Activated T-cell treated with anti-CD3 and anti-CD28 coated beads for 48 hours (primary cell): ENCODE measurements around the gene CRABP2.

Experiments used
- DNase-seq: peaks from one replicate; pipeline ENCODE4 v3.0.0-alpha.2; 2020; ENCODE audit warnings: low read depth

CRABP2 gene

DNA sequence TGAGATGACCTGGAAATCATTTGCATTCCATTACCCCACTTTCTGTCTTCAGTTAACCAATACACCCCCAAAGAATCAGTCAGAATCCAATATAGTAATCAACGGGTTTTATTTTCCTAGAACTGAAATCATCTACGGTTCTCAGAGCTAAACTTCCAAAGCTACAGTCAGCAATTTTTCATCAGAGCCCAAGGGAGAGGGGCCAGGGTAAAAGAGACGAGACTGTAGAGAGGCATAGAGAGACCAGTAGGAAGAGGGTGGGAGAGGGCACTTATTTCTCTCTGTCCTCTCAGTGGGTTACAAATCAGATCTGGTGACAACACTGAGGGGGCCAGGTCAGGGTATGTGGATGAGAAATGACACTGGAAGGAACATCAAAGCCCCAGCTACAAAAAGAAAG lies 36.6 kb upstream of the CRABP2 start:
- DNase-seq, result no peak

DNA sequence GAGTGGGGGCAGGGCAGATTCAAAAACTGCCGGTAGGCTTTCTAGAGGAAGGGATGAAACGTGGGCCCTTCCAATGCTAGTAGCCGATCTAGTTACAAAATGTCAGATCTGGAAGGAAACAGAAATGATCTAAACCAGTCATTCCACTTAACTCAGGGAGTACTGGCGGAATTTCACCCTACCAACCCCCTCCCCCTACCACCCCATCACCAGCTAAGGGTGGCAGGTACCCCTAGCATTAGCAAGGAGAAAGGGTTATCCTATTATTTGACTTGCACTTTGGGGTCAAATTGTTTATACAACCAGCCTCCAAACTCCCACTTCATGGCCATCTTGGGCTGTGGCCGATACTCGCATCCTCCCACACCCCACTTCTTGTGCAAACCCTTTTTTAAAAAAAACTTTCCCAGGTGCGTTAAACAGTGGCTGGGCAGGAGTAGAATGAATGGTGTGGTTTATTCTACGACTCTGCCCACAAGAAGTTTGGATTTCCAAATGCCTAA lies 36.1 kb upstream of the CRABP2 start:
- DNase-seq, result no peak

DNA sequence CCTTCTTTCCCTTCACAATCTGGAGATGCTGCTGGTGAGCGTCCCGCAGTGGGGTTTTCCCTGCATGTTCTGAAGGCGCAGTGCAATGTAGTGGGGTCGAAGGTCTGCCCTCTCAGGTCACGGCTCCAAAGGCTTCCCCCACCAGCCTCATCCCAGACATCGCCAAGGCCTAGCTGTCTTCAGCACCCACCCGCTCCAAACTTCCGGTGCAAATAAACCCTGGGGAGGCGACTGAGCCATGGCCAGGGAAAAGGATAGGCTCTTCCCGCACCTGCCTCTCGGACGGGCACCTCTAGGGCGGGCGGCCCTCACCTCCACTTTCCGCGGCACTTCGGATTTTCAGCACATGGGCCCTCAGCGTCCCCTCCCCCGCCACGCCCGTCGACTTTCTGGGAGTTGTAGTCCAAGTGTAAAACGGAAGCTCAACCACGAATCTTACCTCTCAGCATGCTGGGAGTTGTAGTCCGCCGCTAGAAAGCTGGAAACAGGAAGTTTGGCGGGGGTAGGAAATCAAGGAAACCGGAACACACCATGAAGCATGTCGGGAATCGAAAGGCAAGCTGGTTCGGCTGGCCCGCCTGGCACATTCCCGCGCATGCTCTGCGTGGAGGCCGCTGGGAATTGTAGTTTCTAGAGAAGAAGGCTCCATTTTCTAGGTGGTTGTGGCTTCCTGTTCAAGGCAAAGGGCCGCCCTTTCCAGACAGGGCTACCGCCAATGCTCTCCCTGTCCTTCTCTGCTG lies 35.5 kb upstream of the CRABP2 start, which contains the start of gene MRPL24:
Gene MRPL24, minus strand, starts transcription at position 348 of the 740 bp plus-strand sequence. CDS start 2,384 bp downstream, outside the sequence.
- peak; percentile 92 for DNase-seq

DNA sequence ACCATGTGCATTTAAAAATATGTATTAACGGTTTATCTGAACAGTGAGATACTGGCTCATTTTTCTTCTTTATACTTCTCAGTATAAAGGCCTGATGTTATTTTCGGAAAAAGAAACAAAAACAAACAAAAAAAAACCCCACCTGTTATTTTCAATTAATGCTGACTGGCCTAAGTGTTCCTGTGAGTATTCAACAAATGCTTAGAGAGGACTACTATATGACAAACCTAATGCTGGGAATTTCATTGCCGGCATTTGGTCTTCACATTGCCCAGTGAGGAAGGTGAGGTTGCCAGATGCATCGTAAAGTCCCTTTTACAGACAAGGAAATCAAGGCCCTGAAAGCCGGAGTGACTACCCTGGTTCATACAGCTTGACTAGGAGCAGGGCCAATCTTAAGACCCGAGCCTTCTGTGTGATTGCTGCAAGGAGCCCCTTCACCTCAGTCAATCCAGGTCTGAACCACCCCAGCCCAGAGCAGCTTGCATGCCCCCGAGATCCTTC lies 34.9 kb upstream of the CRABP2 start:
- no peak for DNase-seq

DNA sequence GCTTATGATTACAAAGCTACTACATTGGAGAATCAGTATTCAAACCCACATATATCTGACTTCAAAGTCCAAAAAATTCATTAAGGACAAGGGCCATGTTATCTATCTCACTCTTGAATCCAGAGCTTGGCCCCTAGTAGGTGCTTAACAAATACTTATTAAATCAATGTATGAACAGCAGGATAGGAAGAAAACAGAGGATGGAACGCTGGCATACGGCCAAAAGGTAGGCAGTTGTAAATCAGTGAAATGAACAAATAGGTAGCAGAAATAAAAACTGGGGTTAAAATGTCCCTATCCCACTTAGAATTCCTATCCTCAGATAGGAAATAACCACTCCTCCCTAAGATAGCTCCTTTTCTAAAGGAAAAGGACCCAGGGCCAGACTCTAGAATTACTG lies 33.5 kb upstream of the CRABP2 start:
- DNase-seq, result no peak

DNA sequence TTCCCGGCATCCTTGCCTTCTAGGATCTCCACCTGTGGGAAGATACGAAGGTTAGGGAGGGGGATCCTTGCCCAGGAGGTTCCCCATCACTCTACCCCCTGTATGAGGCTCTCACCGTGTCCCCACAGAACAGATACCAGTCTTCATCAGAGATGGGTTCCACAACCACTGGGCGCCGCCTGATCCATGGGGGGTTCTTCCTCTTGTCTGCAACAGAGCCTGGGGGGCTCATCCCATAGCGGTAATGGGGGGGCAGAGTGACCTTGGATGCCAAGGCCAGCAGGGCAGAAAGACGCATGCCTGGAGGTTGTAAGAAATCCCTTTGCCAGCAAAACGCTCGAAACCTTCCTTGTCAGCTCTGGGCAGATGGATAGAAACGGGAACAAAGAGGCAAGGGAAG lies 33.0 kb upstream of the CRABP2 start:
- DNase-seq, result no peak

DNA sequence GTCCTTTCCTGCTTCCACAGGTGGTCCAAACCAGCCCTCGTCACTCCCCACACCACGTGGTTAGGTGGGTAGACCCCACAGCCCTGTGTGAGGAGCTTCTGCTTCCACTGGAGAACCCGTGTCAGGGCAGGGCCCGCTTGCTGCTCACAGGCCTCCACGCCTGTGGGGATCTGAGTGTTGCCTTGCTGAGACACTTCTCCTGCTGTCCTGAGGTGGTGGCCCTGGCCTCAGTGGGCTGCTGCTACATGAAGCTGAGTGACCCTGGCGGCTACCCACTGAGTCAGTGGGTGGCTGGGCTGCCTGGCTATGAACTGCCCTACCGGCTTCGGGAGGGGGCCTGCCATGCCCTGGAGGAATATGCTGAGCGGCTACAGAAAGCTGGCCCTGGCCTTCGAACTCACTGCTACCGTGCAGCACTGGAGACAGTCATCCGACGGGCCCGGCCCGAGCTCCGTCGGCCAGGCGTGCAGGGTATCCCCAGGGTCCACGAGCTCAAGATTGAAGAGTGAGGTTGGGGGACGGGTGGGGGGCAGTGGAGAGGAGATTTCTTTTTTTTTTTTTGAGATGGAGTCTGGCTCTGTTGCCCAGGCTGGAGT lies 28.7 kb upstream of the CRABP2 start:
- no peak for DNase-seq

DNA sequence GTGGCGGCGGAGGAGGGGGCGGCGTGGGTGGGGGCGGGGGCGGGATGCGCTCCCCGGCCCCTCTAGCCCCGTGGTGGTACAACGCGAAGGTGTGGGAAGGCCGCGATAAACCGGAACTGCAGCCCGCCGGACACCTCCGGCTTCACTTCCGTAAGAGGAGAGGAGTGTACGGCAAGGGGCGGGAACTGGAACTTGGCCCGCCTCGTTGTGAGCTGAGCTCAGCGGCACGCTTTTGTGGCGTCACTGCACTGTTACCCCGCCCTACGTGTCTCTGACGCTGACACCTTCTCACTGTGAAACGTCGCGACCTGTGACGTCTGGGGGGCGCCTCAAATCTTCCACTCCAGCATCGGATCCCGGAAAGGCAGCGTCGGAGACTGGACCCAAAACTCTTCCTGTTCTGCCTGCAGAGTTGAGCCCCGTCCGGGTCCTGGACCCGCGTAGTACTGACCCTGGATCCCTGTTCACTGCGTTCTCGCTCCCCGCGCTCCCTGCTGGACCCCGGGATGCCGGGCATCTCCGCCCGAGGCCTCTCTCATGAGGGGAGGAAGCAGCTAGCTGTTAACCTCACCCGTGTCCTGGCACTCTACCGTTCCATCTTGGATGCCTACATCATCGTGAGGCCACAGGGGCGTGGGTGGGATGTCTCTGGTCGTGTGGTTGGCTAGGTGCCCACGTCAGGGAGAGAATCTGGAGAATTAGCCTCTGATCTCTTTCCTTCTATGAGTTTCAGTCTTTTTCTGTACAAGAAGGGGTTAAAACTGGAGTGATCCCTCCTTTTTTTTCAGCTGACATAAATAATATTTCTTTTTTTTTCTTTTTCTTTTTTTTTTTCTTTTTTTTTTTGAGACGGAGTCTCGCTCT lies 23.4 kb upstream of the CRABP2 start, which contains the start of gene ISG20L2:
Gene ISG20L2, minus strand, starts transcription at position 168 of the 864 bp plus-strand sequence. CDS start 1,114 bp downstream, outside the sequence.
- peak; percentile 94 for DNase-seq

DNA sequence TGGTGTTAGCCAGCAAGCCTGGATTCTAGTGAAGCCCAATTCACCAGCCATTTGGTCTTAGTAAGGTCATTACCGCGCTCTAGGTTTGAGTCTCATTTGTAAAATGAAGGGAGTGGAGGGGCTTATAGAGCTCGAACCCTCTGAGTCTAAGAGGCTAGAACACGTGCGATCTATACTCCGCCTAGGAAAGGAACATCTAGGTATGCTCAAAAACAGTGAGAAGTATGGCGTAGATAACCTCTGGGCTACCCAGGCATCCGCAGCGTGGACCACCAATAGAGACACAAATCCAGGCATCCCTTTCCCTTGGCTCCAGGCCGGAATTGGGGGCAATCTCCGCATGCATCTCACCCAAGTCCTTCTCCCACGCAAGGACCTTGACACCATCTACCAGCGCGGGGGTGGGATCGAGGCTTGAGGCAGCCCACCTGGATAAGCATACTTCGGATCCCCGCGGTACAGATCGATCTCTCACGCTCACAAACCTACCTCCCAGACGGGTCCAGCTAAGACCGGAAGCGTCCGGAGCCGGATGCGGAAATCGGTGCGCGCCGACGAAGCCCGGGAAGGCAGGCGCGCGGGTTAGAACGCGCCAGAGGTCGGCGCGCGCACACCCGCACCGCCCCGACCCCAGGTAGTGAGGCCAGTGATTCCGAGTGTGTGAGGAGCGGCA lies 22.7 kb upstream of the CRABP2 start, which contains the start of gene METTL25B:
Gene METTL25B, plus strand, starts transcription at position 544 of the 673 bp plus-strand sequence. CDS start 636 bp downstream, outside the sequence.
- peak; percentile 83 for DNase-seq

DNA sequence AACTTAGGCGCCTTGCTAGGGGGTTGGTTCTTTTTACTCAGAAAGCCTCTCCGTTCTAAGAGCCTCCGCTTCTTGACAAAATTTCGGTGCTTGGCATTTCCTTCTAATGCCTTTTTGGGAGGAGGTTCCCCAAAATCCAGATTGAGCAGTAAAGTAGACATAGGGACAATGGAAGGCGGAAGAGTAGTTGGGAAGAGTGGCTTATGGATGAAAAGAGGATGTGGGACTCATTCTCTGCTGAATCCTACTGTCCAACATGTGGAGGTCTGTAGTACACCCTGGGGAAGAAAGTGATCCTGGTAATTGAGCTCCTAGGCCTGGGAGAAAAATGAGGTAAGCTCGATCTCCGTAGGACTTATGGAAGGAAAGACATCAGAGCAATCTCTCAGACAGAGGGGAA lies 22.1 kb upstream of the CRABP2 start:
- DNase-seq, result no peak

DNA sequence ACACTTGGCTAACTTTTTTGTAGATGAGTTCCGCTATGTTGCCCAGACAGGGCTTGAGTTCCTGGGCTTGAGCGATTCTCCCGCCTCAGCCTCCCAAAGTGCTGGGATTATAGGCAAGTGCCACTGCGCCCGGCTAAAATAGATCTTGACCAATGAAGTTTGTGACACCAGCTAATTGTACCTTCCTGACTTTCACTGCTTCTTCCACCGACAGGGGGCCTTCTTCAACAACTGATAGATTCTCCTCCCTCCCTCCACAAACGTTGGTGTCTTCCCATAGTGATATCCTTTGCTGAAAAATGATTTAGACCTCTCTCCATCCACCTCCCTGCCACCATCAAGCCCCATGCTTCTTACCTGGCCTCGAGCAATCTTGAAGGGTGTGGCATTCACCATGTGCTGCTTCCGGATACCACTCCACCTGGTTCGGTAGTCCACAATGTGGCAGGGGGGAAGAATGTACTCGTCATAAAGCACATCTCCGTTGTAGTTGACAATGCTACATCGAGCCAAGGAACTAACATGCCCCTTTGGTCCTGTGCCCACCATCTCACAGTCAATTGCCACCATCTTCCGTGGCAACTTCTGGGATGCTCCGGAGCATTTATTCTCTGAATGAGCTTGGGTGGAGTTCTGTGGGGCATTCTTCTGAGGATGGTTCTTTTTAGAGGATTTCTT lies 21.3 kb upstream of the CRABP2 start:
- peak; percentile 47 for DNase-seq

DNA sequence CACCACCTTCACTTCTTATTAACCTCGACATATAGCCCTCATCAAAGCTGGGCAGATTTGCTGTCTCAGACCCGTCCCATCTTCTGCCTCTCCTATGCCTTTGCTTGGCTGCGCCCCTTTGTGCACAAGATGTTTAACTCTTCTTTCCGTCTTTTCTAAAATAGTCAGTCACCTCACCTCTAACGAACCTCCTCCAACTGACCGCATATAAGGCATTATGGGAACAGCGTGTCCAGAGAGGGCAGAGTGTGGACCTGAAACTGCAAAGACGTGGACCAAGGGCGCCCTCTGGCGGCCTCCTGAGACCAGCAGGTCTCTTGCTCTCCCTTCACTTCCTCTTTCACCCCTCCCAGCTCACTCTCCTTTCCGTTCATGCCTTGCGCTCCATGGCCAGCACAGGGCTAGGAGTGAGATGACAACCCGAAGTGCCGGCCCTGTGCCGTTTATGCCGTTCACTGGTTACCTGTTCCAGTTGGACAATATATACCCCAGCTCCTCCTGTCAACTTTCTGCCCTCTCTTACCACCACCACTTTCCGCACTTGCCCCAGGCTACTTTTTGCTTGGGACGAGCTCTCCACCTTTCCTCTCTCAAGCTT lies 20.4 kb upstream of the CRABP2 start:
- DNase-seq, result peak; percentile 76

DNA sequence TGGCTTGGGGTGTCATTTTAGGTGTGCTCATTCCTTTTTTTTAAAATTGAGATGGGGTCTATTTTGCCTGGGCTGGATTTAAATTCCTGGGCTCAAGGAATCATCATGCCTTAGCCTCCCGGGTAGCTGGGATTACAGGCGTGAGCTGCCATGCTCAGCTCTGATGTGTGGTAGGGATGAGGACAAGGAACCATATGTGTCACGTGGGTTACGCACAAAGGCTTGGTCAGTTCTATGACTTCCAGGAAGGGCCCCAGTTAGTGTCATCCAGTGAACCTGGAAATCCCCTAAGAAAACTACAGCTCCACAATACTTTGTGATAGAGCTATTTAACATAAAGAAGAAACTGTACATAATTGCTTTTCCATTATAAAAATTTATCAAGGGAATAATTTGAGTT lies 16.2 kb upstream of the CRABP2 start:
- DNase-seq, result no peak

DNA sequence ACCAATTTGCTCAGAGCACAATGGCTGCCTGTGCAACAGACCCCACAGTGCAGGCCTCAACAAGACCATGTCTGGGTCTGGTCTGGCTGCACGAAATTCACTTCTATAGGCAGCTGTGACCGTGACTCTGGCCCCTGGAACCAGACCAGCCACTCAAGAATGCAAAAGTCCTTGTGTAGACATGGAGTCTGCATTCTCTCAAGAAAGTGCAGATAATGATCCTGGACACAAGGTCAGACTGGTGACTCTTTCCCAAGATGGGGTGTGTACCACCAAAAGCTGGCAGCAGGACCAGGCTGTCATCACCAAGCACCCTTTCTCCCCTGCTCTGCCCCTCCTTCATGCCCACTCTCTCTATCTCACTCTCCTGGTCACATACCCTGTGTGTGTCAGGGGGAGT lies 15.7 kb upstream of the CRABP2 start:
- DNase-seq, result no peak

DNA sequence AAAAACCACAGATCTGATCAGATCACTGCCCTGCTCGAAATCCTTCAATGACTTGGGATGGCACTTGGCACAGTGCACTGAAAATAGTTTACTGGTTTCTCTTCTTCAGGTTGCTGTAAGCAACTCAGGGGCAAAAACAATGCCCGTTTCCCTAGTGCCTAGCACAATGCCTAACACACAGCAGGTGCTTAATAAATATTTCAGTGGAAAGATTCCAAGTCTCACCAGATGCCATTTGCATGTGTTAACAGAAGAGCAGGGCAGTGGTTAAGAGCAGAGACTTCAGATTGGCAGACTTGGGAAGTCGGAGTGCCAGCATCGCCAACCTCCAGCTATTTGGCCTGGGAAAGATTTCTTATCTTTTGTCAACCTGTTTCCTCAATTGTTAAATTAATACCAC lies 12.0 kb upstream of the CRABP2 start:
- no peak for DNase-seq

DNA sequence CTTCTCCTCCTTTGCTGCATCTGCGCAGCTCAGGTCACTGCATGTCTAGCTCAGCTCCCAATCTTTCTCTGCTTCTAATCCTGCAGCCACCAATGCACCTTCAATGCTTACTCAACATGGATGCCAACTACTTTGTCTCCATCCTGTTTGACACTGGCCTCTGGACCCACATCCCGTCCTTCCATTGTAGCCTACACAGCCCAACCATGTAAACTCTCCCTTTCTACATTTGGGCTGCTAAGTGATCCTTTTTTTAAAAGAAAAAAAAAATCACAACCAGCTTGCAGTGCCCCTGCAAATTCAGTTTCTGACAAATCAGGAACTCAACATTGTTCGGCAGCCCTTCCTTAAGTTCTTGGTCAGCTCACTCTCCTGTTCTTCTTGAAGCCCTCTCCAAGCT lies 9.4 kb upstream of the CRABP2 start:
- DNase-seq, result no peak

DNA sequence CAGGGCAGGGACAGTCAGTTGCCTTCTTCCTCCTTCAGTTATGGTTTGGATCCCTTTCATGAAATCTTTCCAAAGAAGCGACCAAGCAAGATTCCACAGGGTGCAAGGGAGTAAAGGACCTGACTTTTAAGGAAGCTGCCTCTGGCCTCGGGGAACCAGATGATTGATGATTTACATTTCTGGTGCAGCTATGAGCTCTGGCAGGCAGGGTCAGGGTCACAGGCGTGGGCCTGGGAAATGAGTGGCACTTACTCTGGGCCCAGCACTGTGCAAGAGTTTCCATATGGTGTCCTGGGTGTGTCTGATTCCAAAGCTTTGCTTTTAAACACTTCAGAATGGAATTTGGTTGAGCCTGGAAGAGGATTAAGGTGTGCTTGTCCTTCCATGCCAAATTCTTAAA lies 7.2 kb upstream of the CRABP2 start:
- DNase-seq, result no peak

DNA sequence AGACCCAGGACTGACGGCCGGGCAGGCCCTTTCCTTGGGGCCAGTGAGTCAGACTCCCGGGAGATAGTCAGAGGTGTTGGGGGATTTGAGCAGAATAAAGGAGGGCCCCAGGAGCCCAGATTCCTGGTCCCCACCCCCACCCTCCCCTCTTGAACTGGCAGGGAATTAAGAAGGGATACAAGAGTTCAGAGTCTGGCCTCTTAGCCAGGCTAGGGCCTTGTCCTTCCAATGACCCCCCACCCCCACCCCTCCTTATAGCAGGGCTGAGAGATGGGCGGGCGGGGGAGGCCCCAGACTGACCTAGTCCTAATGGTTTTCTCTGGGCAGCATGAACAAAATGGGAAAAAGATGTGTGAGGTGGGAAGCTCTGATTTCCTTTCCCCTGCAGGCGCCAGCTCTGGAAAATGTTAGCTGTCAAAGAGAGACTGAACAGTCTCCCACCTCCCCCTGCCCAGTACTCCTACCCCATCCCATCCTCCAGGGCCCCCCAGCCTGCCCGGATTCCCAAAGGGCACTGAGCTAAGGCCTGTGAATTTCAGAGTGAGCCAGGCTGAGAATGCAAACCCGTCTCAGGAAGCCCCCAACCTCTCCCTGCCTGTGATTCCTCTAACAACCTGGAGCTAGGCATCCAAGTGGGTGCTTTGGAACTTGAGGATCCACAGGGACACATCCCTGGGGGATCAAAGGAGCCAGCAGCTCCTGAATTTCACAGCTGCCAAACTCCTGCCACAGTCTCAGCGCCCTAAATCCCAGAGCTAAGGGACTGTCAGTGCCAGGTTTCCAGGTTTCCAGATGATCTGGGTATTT lies 5.8 kb upstream of the CRABP2 start:
- DNase-seq, result no peak

DNA sequence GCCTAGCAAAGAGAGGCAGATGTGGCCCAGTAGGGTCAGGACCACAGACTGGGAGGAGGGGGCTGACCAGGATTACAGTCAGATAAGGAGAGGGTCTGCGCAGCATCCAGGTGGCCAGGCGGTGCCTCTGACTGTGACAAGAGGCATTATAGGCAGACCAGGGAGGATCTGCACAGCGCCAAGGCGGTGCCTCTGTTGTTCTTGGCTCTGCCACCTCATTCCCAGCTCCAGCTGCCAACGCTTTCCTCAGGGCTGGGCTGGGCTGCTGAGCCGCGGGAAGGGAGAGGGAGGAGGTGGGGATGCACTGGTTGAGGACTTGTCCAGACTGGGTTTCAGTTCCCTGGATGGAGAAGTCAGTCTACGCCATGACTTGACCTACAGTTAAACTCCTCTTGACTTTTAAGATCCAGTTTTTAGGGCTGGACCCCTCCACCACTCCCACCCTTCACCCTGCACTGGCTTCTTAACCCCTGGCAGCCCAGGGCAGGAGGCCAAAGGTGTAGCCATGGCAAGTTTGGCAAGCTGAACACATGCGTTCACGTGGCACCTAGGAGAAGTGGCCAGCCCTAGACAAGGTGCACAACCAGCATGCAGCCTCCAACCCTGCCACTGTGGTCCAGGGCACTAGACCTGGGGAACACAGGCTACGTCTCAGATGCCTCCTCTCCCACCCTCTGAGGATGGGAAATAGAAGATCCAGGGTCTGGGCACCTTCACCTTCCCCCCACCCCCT lies 4.5 kb upstream of the CRABP2 start:
- DNase-seq, result no peak
